Hepatic stellate cell (primary cell): ENCODE results near the gene SDHB.

Experiments
- DNase-seq: peaks from one replicate; pipeline ENCODE4 v3.0.0; 2011; ENCODE audit warnings: low spot score

SDHB gene

GRCh38 chr1:17045634-17046333 is 8.0 kb downstream of the SDHB start:
- peak; percentile 47 for DNase-seq

- no peak for DNase-seq
These were observed 8.7 kb downstream of the SDHB start for GRCh38 chr1:17045150-17045549.

DNA sequence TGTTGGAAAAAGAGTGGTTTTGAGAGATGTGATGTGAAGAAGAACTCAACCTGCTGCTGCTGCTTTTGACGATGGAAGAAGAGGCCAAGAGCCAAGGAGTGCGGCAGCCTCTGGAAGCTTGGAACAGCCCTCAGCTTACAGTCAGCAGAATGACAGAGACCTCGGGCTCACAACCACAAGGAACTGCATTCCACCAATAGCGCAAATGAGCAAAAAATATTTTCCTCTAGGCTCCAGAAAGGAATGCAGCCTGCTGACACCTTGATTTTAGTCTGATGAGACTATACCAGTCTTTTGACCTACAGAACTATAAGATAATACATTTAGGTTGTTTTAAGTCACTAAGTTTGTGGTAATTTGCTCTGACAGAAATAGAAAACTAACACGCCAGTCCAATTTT is 10.2 kb downstream of the SDHB start:
- DNase-seq, result no peak

DNA sequence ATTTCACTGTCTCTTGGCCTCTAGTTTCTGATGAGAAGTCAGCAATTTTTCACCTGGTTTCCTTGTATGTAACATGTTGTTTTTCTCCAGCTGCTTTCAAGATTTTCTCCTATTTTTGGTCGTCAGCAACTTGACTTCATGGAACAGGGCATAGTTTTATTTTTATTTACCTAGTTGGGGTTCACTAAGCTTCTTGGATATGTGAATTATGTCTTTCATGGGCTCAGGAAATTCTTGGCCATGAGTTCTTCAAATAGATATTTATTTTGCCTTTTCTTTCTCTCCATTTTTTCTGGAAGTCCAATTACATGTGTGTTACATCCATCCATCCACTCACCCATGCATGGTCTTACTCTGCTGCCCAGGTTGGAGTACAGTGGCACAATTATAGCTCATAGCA is 13.7 kb downstream of the SDHB start:
- DNase-seq, result no peak

- DNase-seq, result no peak
These were observed 14.3 kb downstream of the SDHB start for GRCh38 chr1:17039522-17039921.

DNA sequence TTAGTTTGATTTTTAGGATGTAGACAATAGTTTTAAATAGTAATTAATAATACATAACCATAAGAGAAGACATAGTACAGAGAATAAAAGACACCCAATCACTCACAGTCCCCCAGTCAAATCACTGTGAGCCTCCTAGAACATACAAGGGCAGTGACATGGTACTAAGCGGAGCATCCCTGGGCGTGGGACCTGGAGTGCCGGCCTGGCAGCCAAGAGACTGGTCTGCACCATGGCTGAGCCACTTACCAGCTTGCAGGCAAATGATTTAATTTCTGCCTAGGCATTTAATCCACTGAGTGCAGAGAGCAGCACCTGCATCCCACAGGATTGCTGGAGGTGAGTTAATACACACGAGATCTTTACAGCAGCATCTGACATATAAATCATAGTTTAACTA is 20.4 kb downstream of the SDHB start:
- no peak for DNase-seq

DNA sequence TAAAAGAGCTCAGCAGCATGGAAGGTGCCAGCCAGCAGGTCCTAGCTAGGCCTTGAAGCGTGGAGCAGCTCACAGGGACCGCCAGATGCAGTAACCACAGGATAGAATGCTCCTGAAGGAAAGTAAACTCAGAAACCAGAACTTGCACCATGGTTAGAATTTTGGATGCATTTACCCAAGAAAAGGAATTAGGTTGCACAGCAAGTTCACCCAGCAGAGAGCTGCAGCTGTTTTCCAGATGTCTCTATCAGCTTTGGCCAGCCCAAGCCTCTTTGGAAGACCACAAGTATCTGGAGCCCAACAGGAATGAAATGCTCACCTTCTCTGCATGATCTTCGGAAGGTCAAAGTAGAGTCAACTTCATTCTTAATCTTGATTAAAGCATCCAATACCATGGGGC is 21.1 kb downstream of the SDHB start:
- DNase-seq, result no peak

DNA sequence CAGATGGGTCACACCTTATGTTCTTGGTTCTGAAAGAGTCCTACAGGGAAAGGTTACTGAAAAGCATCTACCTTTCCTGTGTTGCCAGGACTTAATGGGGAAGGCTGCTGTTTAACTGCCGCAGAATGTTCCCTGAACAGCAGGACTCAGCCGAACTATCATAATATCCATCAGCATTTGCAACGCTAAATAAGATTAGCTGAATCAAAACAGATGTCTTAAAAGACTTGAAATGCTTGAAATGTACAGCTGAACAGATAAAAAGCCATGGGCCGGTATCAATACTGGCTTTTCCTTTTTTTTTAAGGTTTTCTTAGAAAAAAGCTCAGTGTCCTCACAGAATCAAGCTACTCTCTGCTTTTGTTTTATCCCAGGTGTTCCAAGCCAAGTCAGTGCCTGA is 22.4 kb downstream of the SDHB start:
- DNase-seq, result no peak

DNA sequence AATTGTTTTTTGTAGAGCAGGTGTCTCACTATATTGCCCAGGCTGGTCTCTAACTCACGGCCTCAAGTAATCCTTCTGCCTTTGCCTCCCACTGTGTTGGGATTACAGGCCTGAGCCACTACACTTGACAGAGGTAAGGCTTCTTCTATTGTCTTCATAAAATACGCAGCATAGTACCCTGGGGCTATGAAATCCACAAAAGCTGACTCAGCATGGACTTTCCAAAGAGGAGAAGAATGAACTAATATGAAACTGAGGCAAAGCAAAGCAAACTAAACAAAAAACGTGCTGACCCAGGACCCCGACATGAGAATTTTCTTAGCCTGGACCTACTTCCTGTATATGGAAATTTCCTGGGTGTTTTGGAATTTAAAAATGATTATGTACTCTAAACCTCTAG is 23.6 kb downstream of the SDHB start:
- no peak for DNase-seq

DNA sequence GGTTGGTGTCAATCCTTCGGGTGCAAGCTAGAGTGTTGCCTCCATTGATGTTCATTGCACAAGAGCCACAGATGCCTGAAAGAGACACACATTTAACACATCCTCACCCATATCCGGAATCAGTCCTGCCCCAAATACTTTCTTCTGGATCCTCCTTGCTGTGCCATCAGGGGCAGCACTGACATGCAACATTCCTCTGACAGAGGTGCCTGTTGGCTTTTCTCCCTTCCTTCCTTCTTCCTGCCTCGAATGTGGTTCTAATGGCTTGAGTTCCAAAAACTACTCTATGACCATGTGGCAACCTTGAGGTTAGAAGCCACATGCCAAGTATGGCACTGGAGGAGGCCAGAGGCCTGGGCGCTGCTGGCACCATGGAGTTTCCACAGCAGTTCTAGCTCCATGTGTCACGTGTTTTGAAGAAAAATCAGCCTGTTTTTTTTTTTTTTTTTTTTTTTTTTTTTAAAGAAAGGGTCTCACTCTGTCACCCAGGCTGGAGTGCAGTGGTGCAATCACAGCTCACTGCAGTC is 25.1 kb downstream of the SDHB start:
- DNase-seq, result no peak

GRCh38 chr1:17027900-17028299 is 25.9 kb downstream of the SDHB start:
- no peak for DNase-seq

GRCh38 chr1:17027403-17027802 is 26.4 kb downstream of the SDHB start:
- no peak for DNase-seq

DNA sequence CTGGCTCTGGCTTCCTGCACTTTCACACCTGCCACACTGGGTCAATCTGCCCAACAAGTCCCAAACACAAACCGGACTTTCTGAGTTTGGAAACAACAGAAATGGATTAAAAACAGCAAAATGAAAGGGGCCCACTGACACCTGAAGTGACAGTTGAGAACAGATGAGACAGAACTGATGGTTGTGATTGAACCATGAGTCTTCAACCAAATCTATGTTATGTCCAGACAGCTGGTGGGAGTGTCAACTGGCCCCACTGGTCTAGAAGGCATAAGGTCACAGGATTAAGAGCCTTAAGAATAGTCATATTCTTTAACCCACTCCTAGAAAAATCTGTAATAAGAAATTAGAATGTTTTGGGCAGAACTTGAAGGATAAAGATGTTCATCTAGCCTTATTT is 29.1 kb downstream of the SDHB start:
- DNase-seq, result no peak

DNA sequence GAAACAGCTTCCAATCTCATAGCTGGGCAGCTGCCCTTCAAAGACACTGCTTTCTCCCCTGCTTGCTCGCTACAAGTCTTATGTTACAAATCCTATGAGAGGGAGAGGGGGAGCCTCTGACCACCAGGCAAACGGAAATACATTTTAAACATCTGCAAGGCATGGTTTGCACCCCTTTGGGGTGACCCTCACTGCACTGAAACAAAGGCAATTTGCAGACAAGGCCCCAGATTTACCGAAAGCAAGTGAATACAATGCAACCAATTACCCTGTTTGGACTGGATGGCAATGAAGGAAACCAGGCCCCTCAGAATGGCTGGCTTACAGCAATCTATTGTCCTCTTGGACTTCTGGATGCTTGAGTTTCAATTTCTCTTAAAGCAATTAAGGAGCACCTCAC is 30.3 kb downstream of the SDHB start:
- DNase-seq, result no peak

GRCh38 chr1:17023102-17023501 is 30.7 kb downstream of the SDHB start:
- no peak for DNase-seq

DNA sequence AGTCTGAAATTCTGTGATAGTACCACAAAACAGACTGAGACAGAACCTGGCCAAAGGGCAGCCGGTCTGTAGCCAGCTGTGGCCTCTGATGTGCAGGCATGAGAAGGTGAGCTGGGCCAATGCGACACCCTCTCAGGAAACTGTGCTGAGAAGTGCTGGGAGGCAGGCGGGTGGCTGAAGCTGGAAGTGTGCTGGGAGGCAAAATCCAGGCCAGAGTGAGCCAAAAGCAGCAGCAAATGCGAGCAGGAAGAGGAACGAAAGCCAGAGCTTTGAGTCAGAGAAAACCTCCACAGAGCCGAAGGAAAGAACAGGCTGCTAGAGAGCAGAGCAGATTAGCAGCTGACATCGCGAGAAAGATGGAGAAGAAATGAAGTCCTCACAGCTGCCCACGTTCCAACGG is 31.9 kb downstream of the SDHB start:
- no peak for DNase-seq

DNA sequence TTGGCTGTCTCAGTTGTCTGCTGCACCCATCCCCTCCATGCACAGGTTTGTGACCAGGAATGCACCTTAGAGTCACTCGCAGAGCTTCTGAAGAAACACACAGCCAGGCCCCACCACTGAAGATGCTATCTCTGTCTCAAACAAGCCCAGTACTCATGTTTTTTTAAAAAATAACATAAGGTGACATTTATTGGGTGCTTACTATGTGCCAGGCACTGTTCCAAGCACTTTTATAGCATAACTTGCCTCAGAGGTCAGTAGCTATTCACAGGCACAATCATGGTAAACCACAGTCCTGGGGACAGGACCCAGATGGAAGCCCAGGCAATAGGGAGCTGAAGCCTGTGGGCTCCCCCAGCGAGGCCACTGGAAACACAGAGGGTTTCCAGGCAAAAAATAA is 33.3 kb downstream of the SDHB start:
- no peak for DNase-seq

GRCh38 chr1:17018849-17019248 is 35.0 kb downstream of the SDHB start:
- no peak for DNase-seq

DNA sequence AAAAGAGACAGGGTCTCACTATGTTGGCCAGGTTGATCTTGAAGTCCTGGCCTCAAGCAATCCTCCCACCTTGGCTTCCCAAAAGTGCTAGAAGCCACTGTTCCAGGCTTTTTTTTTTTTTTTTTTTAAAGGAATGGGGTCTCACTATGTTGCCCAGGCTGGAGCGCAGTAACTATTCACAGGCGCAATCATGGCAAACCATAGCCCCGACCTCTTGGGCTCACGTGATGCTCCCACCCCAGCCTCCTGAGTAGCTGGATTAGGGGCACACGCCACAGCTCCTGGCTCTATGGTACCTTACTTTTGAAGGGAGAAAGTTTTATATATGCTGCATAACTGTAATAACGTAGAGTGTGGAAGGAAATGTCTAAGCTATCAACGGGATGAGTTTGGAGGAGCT is 36.4 kb downstream of the SDHB start:
- DNase-seq, result no peak

- DNase-seq, result no peak
These were observed 37.5 kb downstream of the SDHB start for GRCh38 chr1:17016317-17016661.

- DNase-seq, result no peak
These were observed 38.9 kb downstream of the SDHB start for GRCh38 chr1:17014671-17015567.

DNA sequence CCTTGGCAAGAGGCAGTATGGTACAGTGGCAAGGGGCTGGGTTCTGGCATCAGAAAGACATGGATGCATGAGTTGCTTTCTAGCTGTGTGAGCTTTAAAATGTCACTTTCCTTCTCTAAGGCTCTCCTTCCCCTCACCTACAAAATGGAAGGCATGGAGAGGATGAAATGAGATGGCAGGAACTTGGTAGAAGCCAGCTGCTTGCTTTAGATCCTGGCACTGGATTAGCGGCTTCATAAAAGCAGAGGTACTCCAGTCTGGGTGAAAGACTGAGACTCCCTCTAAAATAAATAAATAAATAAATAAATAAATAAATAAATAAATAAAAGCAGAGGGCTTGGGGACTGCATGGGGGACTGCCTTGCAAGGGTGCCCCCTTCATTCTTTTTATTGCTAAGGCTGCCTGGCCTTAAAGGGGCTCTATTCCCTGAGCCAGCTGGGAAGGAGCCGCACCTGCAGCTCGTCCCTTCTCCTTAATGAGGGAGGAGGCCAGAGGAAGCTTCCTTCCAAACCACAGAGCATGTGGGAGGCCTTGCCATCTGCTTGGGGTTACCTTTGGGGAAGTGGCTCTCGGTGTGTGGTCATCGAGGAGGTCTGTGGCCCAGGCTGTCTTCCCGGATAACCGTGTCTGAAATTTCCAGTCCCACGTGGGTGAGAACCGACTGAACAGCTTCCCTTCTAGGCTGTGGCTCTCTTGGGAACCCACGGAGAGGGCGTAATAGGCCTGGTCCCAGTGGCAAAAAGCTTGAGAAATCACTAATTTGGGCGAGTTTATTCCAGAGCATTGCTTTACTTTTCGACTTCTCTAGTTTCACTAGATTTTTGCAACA is 40.1 kb downstream of the SDHB start:
- no peak for DNase-seq
